GM19238 (cell line): ENCODE results near the gene CEMIP.

Experiments
- DNase-seq: peaks from one replicate; pipeline ENCODE4 v3.0.0; 2011; ENCODE audit warnings: low spot score; ENCODE audit not compliant: insufficient read length

The CEMIP gene

DNA sequence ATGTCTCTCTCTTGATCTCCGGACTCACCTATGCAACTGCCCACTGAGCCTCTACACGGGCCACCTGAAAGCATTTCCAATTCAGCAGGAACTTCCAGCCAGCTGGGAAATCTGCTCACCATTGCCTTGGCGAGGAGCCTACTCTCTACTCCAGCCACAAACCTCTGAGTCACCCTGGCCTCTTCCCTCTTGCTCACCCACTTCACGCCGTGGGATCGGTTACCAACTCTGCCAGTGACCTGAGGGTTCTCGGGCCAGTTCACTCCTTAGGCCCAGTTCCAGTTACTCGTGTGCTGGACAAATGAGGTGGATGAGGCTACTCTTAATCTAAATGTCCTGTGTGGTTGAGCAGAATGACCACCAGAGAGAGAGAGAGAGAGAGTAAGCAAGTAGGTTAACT is 70.1 kb downstream of the CEMIP start:
- no peak for DNase-seq

DNA sequence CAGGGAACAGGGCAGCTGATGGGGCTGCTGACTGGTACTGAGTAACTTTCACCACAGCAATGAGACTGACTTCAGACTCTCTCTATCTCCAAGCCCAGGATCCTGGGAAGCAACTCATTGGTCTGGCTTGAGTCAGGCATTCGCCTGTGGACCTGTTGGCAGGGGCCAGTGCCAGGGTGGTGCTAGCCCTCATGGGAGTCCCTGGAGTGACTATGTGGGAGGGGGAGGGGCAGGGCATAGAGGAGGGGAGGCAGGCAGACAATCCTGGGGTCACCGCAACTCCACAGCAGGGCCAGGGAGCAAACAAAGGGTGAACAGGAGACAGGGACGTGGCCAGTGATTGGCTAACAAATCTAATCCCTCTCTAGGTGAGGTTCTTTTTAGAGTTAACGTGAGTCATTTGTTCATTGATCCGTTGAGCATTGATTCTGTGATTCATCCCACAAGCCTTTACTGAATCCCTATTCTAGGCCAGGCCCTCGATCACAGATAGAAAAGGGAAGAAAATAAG is 71.8 kb downstream of the CEMIP start:
- DNase-seq, result no peak

DNA sequence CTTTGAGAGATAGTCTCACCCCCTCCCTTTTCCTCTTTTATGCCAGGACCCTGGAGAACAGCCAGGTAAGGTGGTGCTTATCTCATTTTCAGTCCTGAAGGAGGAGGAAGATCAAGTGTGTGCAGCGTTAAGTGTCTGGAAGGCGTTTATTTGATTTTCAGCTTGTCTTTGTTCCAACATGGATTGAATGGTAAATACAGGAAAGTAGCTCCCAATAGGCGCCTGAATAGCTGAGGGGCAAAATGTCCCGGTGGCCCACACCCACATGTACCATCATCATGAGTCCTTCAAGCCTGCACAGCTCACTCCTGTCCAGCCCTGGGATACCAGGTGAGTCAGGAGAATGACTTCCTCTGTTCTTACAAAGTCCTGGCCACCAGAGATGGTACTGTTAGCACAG is 73.5 kb downstream of the CEMIP start:
- DNase-seq, result no peak

DNA sequence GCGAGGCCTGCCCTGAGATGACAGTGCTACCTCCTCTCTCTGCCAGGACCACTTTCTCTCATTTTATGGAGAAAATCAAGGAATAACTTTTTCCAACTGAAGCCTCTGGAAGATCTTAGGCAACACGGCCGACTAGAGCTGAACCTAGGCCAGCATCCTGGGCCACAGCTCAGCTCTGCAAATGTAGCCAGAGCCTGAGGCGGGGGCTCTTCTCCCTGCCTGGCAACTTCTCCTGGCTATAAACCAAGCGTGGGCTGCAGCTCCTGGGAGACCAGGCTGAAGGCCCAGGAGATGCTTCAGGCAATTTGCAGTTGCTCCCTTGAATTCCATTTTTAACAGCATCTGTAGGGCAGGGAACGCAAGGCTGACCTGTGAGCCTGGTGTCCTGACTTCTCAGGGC is 74.9 kb downstream of the CEMIP start:
- no peak for DNase-seq

DNA sequence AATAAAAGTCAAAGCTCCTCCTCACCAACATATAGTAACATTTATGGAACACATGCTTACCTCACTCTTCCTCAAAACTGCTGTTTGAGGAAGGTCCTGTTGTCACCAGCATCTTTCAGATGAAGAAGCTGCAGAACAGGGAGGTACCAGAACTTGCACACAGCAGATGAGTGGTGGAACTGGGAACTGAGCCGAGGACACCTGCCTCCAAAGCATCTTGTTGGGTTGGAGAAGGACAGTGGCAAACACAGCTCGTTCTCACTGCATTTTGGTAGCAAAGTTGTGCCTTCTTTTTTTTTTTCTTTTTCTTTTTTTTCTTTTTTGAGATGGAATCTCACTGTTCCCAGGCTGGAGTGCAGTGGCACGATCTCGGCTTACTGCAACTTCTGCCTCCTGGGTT is 76.0 kb downstream of the CEMIP start:
- DNase-seq, result no peak

DNA sequence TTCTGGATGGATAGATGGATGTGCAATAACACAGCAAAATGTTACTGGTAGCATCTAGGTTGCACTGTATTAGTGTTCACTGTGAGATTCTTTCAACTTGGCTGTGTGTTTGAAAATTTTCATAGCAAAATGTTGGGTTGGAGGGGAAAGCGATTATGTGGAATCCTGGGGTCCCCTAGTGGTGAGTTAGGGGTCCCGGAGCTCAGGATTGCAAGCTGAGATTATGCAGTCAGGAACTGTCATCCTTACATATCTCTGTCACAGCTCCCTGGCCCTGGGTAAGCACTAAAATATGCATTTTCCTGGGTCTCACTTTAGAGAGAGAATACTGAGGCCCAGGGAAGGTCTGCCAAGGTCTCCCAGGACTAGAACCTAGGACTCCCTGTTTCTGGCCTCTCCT is 77.2 kb downstream of the CEMIP start:
- DNase-seq, result no peak

DNA sequence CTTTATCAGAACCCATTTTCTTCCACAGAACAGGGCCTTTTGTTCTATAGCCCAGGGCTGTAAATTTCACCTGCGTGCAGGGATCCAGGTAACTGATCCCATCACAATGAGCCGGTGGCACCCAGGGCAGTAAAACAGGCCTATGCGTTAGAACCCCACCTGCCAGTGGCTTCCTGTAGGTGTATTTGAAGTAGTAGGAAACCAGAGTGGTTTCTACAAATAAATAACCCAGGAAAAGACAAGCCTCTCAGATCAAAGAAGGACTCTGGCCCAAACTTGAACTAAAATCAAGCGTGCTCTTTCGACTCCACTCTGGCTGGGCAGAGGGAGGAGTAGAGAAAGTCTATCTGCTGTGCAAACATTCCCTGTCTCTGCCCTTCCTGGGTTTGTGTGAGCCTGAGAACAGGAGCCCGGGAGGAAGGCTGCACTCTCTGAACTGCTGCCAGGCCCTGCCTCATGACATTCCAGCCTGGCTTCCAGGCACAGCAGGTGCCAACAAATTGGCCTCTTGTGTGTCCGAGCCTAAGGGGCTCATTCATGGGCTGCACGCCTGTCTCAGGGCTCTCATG is 77.7 kb downstream of the CEMIP start:
- DNase-seq, result no peak

DNA sequence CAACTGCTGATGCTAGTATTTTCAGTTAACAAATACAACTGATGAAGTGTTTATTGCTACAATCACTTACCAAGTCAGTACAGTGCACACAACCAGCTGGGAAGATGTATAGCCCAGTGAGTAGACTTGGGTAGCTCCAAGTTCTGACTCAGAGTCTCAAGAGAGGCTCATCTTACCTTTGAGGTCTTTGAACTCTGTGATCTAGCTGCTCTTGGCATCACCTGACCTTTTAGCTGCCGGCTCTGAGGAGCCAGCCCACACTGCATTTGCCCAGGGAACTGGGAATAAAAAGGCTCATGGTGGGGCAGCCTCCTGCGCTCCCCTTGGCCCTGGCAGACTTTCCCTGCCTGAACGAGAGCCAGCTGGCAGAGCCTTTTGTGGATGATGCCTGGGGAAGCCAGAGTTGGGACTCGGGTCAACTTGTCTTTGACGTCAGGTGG is 82.6 kb downstream of the CEMIP start:
- DNase-seq, result no peak

DNA sequence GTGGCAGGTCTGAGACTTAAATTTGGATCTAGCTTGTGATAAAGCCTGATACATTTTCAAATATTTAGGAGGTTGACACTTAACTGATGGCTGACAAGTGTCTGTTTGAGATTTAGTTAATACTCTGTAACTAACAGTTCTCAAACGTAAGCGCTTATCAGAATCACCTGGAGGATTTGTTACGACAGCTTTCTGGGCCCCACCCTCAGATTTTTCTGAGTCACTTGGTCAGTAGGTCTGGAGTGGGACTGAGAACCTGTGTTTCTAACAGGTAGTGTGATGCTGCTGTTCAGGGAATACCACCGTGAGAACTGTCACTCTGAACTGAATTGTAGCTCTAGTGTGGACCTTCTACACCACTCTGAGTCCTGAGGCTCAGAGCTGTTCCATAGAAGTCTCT is 85.5 kb downstream of the CEMIP start:
- no peak for DNase-seq

DNA sequence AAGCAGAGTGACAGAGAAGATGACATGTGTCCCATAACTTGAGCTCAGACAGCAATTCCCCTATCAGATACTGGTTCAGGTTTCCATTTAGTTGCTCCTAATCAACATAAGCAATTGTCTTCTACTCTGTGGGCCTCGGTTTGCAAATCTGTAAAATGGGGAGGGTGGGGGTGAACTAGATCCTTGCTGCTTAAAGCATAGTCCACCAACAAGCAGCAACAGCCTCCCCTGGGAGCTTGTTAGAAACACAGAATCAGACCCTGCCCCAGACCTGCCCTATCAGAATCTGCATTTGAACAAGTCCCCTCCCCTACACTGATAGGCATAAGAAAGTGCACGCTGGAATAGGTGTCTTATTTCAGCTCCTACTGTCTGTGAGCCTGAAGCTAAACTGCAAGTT is 87.8 kb downstream of the CEMIP start:
- DNase-seq, result no peak

DNA sequence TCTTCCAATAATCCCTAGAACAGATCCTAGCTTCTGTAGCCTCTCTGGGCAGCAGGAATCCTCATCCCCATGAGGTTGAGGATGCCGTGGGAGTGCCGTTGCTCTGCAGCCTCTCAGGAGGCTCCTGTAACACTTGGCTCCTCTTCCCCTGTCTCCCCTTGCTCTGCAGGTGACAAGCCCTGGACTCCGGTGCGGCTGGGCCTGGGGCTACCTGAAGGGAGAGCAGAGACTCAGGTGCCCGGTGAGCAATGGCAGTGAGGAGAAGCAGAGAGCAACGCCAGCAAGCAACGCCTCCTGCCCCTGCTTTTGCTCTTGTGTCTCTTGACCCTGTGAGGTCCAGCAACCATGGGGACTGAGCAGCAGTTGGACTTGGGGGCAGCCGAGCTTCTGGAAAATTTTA is 91.2 kb downstream of the CEMIP start:
- no peak for DNase-seq

DNA sequence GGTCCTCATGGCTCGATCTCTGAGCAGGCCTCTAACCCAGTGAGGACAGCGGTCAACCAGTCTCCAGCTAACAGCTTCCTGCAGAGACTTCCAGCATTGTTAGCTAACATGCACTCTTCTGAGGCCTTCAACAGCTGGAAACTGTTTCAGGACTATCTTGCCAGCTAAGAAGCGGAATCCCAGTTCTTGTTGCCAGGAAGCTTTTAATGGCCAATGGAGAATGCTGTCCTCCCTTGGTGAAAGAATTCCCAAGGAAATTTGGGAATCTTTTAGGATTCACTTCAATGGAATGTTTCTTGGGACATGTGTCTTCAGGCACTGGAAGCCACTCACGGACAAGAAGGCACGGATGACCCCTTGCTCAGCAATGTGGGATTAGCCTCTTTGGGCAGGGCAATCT is 91.7 kb downstream of the CEMIP start:
- DNase-seq, result no peak

DNA sequence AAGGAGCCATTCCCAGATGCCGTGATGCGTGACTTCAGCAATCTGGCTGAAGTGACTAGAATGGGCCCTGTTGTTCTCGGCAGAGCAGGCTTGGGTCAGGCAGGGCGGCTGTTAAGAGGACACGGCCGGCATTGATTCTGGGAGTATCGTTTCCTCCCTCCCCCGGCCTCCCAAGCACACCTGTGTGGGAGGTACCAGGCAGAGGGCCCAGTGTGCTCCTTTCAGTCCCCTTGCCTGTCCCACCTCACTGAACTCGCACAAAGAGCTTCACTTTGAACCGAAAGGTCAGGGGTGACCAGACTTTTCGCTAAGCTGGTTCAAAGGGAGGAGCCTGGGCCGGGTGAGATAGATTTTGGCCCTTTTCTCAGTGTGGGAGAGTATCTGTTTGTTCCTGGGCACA is 92.7 kb downstream of the CEMIP start:
- no peak for DNase-seq

DNA sequence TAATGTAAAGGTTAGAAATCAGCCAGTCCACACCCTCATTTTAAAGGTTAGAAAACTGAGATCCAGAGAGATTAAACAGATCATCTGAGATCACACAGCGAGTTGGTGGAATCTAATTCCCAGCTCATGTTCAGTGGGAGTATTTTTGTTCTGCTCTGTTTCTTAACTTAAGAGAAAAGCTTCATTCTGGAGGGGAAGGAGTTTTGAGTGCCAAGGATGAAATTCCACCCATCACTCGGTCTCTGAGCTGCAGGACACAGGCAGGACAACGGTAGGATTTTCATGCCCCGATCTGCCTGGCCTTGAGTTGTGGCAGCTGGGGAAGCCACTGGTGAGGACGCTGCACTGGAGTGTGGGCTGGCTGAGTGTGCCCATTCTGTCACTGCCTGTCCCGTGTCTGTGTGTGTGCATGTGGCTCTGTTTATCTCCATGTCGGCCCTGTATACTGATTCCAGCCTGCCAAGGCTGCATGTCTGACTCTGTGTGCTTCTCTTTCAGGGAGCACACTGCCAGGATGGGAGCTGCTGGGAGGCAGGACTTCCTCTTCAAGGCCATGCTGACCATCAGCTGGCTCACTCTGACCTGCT is 94.3 kb downstream of the CEMIP start:
- no peak for DNase-seq

DNA sequence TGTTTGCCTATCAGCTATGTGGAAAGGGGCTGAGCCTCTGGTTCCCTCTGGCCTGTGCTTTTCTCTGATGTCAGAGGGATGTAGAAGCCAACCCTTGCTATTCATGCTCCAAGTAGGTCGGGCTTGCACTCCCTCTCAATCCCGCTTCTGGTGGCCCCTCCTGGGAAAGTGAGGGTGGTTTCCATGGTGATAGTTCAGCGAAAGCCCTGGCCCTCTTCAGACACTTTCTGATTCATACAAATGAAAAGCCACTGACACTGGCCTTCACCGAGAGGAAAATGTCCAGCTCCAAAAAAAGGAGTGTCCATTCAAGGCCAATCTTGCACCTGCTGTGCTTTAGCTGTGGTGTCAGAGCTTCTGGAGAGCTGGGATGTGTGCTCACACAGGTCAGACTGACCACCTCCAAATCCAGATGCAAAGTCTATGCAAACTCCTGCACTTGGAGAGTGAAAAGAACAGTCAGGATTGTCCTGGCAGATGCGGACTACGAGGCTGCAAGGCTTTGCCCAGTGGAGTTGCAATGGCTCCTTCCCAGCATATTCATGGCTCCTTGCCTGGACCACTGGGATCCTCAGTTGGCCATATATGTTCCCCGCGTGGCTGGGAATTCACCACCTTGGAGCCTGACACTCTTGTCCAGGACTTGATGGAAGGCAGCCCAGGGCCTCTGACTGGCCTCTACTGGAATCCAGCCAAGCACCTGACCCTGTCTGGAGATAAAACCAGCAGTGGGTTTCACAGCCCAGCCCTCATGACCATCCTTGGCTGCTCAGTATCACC is 96.6 kb downstream of the CEMIP start:
- no peak for DNase-seq

DNA sequence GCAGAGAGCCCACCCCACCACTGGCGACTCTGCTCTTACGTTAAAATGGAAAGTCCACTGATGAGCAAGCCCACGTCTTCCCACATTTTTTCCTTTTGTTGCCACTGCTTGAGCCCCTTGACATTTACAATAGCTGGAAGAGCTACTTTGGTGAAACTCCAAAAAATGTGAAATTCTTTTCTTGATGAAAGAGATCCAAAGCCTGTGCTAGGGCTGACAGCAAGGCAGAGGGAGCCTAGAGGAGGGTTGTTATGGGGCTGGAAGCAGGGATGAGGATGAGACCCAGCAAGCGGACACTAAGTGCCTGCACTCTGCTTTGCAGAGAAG is 97.1 kb downstream of the CEMIP start:
- DNase-seq, result no peak

DNA sequence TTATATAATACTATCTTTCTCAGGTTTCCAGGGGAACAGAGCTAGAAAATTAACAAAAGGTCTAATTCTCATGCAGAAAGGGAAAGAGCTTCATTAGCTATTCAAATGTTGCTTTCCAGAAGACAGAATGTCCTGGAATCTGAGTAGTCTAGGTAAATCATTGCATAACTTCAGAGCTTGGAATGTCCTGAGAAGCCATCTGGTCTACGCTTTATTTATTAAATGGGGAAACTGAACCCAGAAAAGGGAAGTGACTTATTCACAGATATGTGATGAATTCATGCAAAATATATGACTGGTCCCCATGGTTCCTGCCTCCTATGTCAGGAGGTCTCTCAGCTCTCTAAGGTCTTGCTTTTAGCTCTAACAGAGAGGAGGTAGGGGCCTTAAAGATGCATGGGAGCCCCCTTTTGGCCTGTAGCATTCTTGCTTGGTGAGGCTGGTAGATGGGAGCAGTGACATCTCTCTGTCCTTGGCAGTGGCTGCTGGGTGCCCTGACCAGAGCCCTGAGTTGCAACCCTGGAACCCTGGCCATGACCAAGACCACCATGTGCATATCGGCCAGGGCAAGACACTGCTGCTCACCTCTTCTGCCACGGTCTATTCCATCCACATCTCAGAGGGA is 99.2 kb downstream of the CEMIP start:
- no peak for DNase-seq

DNA sequence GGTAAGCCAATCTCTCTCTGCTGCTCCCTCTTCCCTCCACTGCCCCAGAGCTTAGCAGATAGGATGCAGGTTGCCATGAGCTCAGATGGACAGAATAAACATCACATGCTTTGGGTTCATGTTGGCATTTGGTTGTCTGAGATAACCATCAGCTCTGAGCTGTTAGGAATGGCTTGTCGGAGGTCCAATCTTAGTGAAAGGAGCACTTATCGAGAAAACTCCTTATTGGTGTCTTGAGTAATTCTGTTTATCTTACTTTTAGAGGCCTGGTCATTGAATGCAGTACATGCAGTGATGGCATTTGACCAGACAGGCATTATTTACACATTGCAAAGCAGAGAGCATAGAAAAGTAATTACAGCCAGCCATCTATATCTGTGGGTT is 99.7 kb downstream of the CEMIP start:
- DNase-seq, result no peak

DNA sequence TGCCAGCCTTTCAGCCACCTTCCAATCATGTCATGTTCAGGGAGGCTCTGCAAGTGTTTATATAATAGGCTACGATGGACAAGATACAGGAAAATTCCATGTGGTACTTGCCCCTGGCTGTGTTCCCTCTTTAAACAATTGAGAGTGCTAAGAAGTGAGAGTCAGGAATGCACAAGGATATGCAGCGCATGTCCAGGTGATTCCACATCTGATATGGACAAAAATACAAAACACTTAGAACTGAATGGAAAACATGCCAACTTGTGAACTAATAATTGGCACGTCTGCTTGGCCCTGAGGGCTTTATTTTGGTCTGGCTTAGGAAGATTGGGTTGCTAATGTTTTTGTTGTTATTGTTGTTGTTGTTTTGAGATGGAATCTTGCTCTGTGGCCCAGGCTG is 100.9 kb downstream of the CEMIP start:
- no peak for DNase-seq

DNA sequence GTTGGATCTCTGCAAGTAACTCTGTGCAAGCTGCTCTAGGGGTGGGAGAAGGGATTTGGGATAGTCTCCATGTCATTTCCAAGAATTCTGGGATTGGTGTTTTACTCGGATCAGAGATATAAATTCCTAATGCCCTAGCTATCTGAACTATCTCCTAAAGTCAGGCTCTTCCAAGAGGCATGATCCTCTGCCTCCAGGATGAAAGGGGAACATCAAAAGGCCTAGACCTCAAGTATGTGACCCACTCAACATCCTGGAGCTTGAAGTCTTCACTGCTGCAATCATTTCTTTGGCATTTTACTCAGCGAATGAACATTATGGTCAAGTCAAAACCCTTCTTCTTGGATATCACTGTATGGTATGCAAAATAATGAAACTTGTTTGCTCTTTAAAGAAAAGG is 104.5 kb downstream of the CEMIP start:
- no peak for DNase-seq

DNA sequence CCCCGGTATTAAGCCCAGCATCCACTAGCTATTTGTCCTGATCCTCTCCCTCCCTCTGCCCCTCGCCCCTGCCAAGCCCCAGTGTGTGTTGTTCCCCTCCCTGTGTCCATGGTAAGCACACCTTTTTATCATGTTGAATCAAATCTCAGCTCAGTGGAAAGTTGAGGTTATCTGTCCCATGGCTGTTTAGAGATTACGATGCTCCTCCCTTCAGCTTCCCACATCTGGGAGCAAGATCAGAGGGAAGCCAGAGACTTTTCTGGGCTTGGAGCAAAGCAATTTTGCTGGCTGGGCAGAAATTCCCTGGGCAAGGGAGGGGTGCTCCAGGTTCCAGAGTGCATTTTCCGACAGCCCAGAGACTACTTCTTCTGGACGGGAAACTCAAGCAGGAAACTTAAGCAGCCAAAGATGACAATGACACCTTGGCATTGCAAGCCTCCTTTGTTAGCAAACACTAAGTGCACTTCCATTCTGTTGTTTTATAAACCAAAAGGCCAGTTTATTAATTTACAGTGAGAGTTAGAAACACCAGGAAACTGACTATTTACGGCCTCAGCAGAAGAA is 105.9 kb downstream of the CEMIP start:
- no peak for DNase-seq

DNA sequence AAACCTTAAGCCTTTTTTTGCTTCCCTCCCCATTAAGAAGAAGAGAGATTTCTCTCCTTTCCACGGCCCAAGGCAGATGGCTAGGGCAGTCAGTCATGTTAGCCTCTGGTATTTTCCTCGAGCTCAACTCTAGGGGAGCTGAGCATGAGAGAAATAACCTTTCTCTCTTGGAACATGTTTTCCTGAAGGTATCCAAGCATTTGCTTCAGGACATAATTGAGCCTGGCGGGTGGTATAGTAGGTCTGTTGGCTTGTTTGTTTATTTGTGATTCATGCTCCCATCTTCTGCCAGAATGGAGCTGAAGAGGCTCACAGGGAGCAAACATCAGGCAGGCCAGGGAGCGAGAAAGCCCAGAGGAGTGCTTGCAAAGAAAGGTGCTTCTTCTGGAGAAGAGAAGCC is 108.0 kb downstream of the CEMIP start:
- DNase-seq, result no peak
